HepG2 (cell line): Measurements from ENCODE around the gene SPACA6.

ENCODE experiments used
- TGIF2 ChIP-seq: IDR thresholded peaks from 2 replicates; pipeline ENCODE4 v1.6.1; 2016; ENCODE audit warnings: control low read depth, missing compliant biosample characterization
- TF ChIP-seq, protein P1 (sequence below): sonication (generic); formaldehyde crosslinking; IDR thresholded peaks from 2 replicates; pipeline ENCODE4 v1.5.1; 2020; ENCODE audit warnings: mild to moderate bottlenecking, missing genetic modification reagents, moderate library complexity

DNA sequence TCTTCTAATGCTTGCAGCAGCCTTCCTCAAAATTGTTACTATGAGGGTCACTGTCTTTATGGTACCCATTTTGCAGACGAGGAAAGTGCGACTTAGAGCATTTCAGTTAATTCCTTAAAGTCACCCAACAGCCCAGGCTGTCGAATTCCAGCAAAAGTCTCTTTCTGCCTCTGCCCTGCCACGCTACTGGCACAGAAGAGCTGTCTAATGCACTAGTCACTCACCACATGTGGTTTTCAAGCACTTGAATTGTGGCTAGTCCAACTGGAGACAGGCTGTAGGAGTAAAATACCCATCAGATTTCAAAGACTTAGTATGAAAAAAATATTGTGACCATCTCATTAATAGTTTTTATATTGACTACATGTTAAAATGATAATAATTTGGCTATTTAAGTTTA is 56.8 kb downstream of the SPACA6 start:
- TF ChIP-seq TGIF2 (CRISPR knock-in tag), result no peak
- TF ChIP-seq, protein P1, sequence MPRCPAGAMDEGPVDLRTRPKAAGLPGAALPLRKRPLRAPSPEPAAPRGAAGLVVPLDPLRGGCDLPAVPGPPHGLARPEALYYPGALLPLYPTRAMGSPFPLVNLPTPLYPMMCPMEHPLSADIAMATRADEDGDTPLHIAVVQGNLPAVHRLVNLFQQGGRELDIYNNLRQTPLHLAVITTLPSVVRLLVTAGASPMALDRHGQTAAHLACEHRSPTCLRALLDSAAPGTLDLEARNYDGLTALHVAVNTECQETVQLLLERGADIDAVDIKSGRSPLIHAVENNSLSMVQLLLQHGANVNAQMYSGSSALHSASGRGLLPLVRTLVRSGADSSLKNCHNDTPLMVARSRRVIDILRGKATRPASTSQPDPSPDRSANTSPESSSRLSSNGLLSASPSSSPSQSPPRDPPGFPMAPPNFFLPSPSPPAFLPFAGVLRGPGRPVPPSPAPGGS (CRISPR knock-in tag), result no peak
